ENCODE results near the gene FAM118A.

Gene FAM118A

GRCh38 chr22:45334068-45334467 is 24.3 kb downstream of the FAM118A start:
- TF ChIP-seq EZH2phosphoT487 (IDR thresholded peaks at IDR 0.05; ENCODE audit: low read depth) (no peak), CTCF (IDR thresholded peaks at IDR 0.05; ENCODE audit: low read depth, low read length) (no peak)
- Histone ChIP-seq H3K4me3 (ENCODE audit: low read length) (no peak overlapping the region), H2AFZ (ENCODE audit: low read depth, low read length) (no peak overlapping the region), H3K4me1 (ENCODE audit: low read length) (no peaks in the 10 kb centered on the region), H3K27ac (ENCODE audit: low read length) (no peak overlapping the region), H4K20me1 (ENCODE audit: insufficient read depth, low read length) (peaks cover 6% of the 10 kb centered on the region; the same call in 1 of the 2 replicates), H3K36me3 (replicated peaks; ENCODE audit: low read depth, low read length) (peaks cover 79% of the 10 kb centered on the region), H3K9ac (ENCODE audit: low read length) (no peak overlapping the region), H3K4me2 (ENCODE audit: low read length) (no peak overlapping the region), H3K27me3 (ENCODE audit: low read depth, low read length) (no peaks in the 10 kb centered on the region), H3K79me2 (ENCODE audit: low read length) (no peaks in the 10 kb centered on the region), H3K9me3 (ENCODE audit: insufficient read depth, low read length) (no peaks in the 10 kb centered on the region)

- H3K9me3 ChIP-seq (ENCODE audit: insufficient read depth, low read length): no peaks in the 10 kb centered on the region
- H3K4me1 ChIP-seq (ENCODE audit: low read length): no peaks in the 10 kb centered on the region
- H3K79me2 ChIP-seq (ENCODE audit: low read length): no peaks in the 10 kb centered on the region
- H3K4me2 ChIP-seq (ENCODE audit: low read length): no peak overlapping the region
- no peak overlapping the region for H3K4me3 ChIP-seq (ENCODE audit: low read length)
- TF ChIP-seq CTCF (IDR thresholded peaks at IDR 0.05; ENCODE audit: low read depth, low read length) (no peak), EZH2phosphoT487 (IDR thresholded peaks at IDR 0.05; ENCODE audit: low read depth) (no peak)
- no peaks in the 10 kb centered on the region for H3K27me3 ChIP-seq (ENCODE audit: low read depth, low read length)
- no peak overlapping the region for H3K27ac ChIP-seq (ENCODE audit: low read length)
- peaks cover 76% of the 10 kb centered on the region for H3K36me3 ChIP-seq (replicated peaks; ENCODE audit: low read depth, low read length)
- no peak overlapping the region for H3K9ac ChIP-seq (ENCODE audit: low read length)
- peaks cover 6% of the 10 kb centered on the region; the same call in 1 of the 2 replicates for H4K20me1 ChIP-seq (ENCODE audit: insufficient read depth, low read length)
- no peak overlapping the region for H2AFZ ChIP-seq (ENCODE audit: low read depth, low read length)
These were observed 24.8 kb downstream of the FAM118A start for GRCh38 chr22:45334528-45334927.

- no peaks in the 10 kb centered on the region for H3K9me3 ChIP-seq (ENCODE audit: insufficient read depth, low read length)
- peaks cover 76% of the 10 kb centered on the region for H3K36me3 ChIP-seq (replicated peaks; ENCODE audit: low read depth, low read length)
- no peaks in the 10 kb centered on the region for H3K27me3 ChIP-seq (ENCODE audit: low read depth, low read length)
- TF ChIP-seq CTCF (IDR thresholded peaks at IDR 0.05; ENCODE audit: low read depth, low read length) (no peak), EZH2phosphoT487 (IDR thresholded peaks at IDR 0.05; ENCODE audit: low read depth) (no peak)
- no peak overlapping the region for H2AFZ ChIP-seq (ENCODE audit: low read depth, low read length)
- H3K4me1 ChIP-seq (ENCODE audit: low read length): no peaks in the 10 kb centered on the region
- H4K20me1 ChIP-seq (ENCODE audit: insufficient read depth, low read length): peaks cover 6% of the 10 kb centered on the region; the same call in 1 of the 2 replicates
- no peak overlapping the region for H3K4me2 ChIP-seq (ENCODE audit: low read length)
- H3K4me3 ChIP-seq (ENCODE audit: low read length): no peak overlapping the region
- H3K9ac ChIP-seq (ENCODE audit: low read length): no peak overlapping the region
- H3K27ac ChIP-seq (ENCODE audit: low read length): no peak overlapping the region
- no peaks in the 10 kb centered on the region for H3K79me2 ChIP-seq (ENCODE audit: low read length)
These were observed 25.5 kb downstream of the FAM118A start for GRCh38 chr22:45335021-45335818.

GRCh38 chr22:45335854-45336522 is 26.3 kb downstream of the FAM118A start:
- no peak overlapping the region for H3K4me3 ChIP-seq (ENCODE audit: low read length)
- no peak overlapping the region for H2AFZ ChIP-seq (ENCODE audit: low read depth, low read length)
- no peak overlapping the region for H3K27ac ChIP-seq (ENCODE audit: low read length)
- H3K9ac ChIP-seq (ENCODE audit: low read length): no peak overlapping the region
- H3K4me2 ChIP-seq (ENCODE audit: low read length): no peak overlapping the region
- H3K27me3 ChIP-seq (ENCODE audit: low read depth, low read length): no peaks in the 10 kb centered on the region
- no peak for TF ChIP-seq CTCF (IDR thresholded peaks at IDR 0.05; ENCODE audit: low read depth, low read length)
- TF ChIP-seq EZH2phosphoT487 (IDR thresholded peaks at IDR 0.05; ENCODE audit: low read depth): no peak
- peaks cover under 1% of the 10 kb centered on the region; the same call in 1 of the 2 replicates for H4K20me1 ChIP-seq (ENCODE audit: insufficient read depth, low read length)
- H3K9me3 ChIP-seq (ENCODE audit: insufficient read depth, low read length): no peaks in the 10 kb centered on the region
- no peaks in the 10 kb centered on the region for H3K79me2 ChIP-seq (ENCODE audit: low read length)
- H3K4me1 ChIP-seq (ENCODE audit: low read length): no peaks in the 10 kb centered on the region
- peaks cover 75% of the 10 kb centered on the region for H3K36me3 ChIP-seq (replicated peaks; ENCODE audit: low read depth, low read length)
